Uterus (tissue), 4 donors: Measurements from ENCODE around the gene SPRY2. TPM values are rescaled to one million over a fixed set of nuclear protein-coding genes. Genes with fewer than 3 reads are reported as not detected.

Experiments used
- DNase-seq, 2 donors: peaks; one replicate each; pipeline ENCODE4 v3.0.0-alpha.2; 2019 to 2020
- H3K27ac ChIP-seq, 2 donors: fragments of 200-600 bp; sonication (generic); 1 replicate in 1 of 2; 2 replicates in 1 of 2; pipeline ENCODE4 v1.5.1; 2016 to 2018
- H3K27me3 ChIP-seq, 2 donors: fragments of 200-600 bp; sonication (generic); one replicate each; pipeline ENCODE4 v1.5.1; 2018 to 2019; ENCODE audit warnings: control low read depth in 1 of 2
- H3K36me3 ChIP-seq, 2 donors: fragments of 200-600 bp; sonication (generic); one replicate each; pipeline ENCODE4 v1.5.1; 2019; ENCODE audit warnings: control low read depth in 1 of 2
- H3K4me1 ChIP-seq, 2 donors: fragments of 200-600 bp; sonication (generic); one replicate each; pipeline ENCODE4 v1.5.1; 2018 to 2019; ENCODE audit warnings: control low read depth in 1 of 2
- H3K4me3 ChIP-seq, 2 donors: fragments of 200-600 bp; sonication (generic); 1 replicate in 1 of 2; 2 replicates in 1 of 2; pipeline ENCODE4 v1.5.1; 2018 to 2019; ENCODE audit warnings: mild to moderate bottlenecking in 1 of 2
- H3K9me3 ChIP-seq, 2 donors: fragments of 200-600 bp; sonication (generic); one replicate each; pipeline ENCODE4 v1.5.1; 2019; ENCODE audit warnings: control low read depth in 1 of 2
- CTCF ChIP-seq, 4 experiments: fragments of 200-600 bp in 2 of 4; fragments of 450-650 bp in 2 of 4; sonication (generic) in 2 of 4; IDR thresholded peaks; one replicate each; pipeline ENCODE4 v1.5.1; 2016 to 2019; ENCODE audit warnings: antibody characterized with exemption in 4 of 4, mild to moderate bottlenecking in 2 of 4, moderate library complexity in 1 of 4
- POLR2A ChIP-seq, 2 donors: fragments of 450-650 bp; IDR thresholded peaks; one replicate each; pipeline ENCODE4 v1.6.1; 2016; ENCODE audit warnings: antibody characterized with exemption in 2 of 2, mild to moderate bottlenecking in 1 of 2, moderate library complexity in 1 of 2
- intact Hi-C: fragments of 100-400 bp; cut with DNase I; formaldehyde crosslinking; loops from one replicate; pipeline ENCODE4 v1.15.1; 2023; ENCODE audit warnings: low total_unique reads
- total RNA-seq, 4 donors: library from RNA; depleted of rRNA in 3 of 4; stranded (reverse); fragments of >200 nt in 3 of 4; gene quantifications; one replicate each; pipeline versions ENCODE4 v1.1.0 to v1.2.4, GENCODE V29; 2014 to 2023
- donor health status: DM: yes; HTN: yes; CAD: no.

The SPRY2 gene
- total RNA-seq, 4 donors from 2014 or later = 11.3 to 48.6 (median 45.6) TPM

DNA sequence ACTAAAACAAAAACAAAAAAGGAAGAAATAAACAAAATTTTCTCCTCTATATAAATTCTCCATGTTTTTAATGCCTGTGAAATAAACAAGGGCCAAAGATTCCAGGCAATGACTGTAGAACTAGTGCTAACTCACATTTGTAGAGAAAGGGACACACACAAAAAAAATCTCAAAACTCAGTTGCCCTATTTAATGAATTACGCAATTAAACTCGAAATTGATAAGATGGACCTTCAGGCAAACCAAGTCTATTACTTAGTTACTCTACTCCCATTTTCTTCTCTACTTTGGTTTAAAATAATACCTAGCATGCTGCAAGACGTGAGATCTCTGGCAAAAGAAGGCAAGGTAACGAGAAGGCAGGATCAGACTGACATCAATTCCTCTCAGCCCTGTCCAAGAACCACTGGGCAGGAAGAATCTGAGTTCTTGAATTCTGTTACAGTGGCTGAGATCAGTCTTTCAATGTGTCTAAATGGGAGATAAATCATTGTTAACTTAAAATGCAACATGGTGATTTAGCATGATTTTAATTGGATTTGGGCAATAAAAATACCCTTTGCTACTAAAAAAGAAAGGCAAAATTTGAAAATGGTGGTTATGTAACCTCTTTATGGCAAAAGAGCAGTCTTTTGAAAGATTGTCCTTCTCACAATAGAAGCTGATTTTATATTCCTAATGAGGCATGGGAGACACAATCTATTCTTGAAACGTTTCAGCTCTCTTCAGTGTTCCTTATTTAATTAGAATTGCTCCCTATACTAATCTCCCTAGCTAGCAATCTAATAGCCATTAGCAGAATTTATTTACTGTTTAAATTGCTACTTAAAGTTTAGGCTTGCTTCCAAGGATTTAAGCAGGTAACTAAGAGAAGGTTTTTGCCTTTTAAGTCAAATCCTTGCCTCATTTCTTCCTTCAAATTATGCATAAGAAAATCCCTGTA lies 25.9 kb downstream of the SPRY2 start:
- H3K4me1 ChIP-seq = no peaks in the 10 kb centered on the region
- H3K9me3 ChIP-seq = no peaks in the 10 kb centered on the region
- TF ChIP-seq POLR2A (IDR thresholded peaks at IDR 0.05) (no peak), CTCF (IDR thresholded peaks at IDR 0.05) (no peak)
- H3K27ac ChIP-seq = no peak overlapping the region
- H3K36me3 ChIP-seq = no peaks in the 10 kb centered on the region
- intact Hi-C loops = no loop called here
- DNase-seq = no peak
- no peak overlapping the region for H3K4me3 ChIP-seq
- no peaks in the 10 kb centered on the region for H3K27me3 ChIP-seq

DNA sequence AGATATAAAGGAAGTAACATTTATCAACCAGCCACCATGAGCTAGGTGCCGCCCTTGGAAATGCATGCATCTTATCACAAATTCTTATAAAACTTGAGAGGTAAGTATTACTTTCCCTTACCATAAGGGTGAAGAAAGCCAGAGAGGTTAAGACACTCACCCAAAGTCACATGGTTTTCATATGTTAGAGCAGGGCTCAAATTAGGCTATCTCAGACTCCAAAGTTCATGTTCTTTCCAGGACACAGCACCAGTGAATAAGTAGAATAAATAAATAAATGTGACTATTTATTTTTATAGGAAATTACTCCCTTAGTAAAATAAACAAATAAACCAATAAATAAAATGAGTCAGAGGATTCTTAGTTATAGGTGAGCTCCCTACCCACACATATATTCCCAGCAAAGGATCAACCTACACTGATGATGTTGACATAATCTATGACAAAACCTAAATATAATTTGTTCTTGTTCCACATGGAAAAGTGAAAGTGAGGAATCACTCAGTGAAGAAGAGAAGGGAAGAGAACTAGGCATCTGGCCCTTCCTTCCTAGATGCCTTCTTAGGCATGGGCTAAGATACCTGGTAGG lies 27.2 kb downstream of the SPRY2 start:
- TF ChIP-seq CTCF (IDR thresholded peaks at IDR 0.05) (no peak), POLR2A (IDR thresholded peaks at IDR 0.05) (no peak)

DNA sequence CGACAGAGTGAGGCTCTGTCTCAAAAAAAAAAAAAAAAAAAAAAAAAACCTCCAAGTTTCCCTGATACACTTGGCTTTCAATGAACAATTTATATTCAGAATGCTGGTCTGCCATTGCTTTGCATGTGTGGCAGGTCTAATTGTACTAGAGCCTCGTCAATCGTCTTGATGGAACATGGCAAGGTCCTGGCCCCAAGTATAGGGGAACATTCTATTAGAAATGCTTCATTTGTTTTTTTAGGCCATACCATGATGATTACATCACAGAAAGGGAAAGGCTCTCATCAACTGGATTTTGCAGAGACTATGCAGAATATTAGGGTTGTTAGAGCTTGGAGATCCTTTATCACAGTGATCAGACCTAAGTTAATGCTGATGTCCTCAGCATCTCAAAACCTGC lies 28.0 kb downstream of the SPRY2 start:
- Histone ChIP-seq H3K36me3 (no peaks in the 10 kb centered on the region), H3K27ac (no peak overlapping the region), H3K27me3 (no peaks in the 10 kb centered on the region), H3K4me1 (no peaks in the 10 kb centered on the region), H3K4me3 (no peak overlapping the region), H3K9me3 (no peaks in the 10 kb centered on the region)
- DNase-seq = no peak
- intact Hi-C loops = no loop called here
- TF ChIP-seq CTCF (IDR thresholded peaks at IDR 0.05) (no peak), POLR2A (IDR thresholded peaks at IDR 0.05) (no peak)

More for the DNA sequence above, 27.2 kb downstream of the SPRY2 start:
- no peak for DNase-seq
- no peaks in the 10 kb centered on the region for H3K9me3 ChIP-seq
- H3K36me3 ChIP-seq = no peaks in the 10 kb centered on the region
- no peaks in the 10 kb centered on the region for H3K27me3 ChIP-seq
- intact Hi-C loops = no loop called here
- no peaks in the 10 kb centered on the region for H3K4me1 ChIP-seq
- no peak overlapping the region for H3K27ac ChIP-seq
- H3K4me3 ChIP-seq = no peak overlapping the region

DNA sequence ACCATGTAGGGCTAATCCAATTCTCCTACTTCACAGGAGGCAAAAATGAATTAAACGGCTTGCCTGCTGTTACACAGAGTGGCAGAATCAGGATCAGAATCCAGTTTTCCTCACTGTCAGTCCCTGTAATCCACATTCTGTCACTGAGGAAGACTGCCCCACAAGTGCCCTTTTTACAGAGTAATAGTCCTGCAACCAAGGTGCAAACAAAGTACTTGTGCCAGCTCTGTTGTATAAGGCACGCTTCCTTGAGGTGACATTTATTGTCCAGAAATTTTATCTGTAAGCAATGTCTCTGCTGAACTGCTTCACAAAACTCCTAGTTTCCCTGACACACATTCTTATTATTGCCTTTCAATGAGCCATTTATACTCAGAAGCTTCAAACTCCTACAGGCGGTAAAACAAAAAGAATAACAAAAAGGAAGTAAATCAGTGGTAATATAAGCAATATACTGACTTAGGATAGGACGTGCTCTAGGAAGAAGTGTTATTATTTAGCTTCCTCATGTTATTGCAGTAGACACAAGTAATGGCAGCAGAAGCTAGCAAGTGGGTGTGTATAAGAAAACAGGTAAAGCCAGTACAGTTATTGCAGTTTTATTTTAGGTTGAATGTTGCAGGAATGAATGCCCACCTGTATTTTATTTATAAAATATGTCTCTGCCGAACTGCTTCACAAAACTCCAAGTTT lies 28.8 kb downstream of the SPRY2 start:
- no peak for DNase-seq
- no peak overlapping the region for H3K4me3 ChIP-seq
- H3K27me3 ChIP-seq = no peaks in the 10 kb centered on the region
- H3K4me1 ChIP-seq = no peaks in the 10 kb centered on the region
- TF ChIP-seq CTCF (IDR thresholded peaks at IDR 0.05) = no peak
- TF ChIP-seq POLR2A (IDR thresholded peaks at IDR 0.05) = no peak
- H3K27ac ChIP-seq = no peak overlapping the region
- no peaks in the 10 kb centered on the region for H3K9me3 ChIP-seq
- no peaks in the 10 kb centered on the region for H3K36me3 ChIP-seq
- intact Hi-C loops = no loop called here

DNA sequence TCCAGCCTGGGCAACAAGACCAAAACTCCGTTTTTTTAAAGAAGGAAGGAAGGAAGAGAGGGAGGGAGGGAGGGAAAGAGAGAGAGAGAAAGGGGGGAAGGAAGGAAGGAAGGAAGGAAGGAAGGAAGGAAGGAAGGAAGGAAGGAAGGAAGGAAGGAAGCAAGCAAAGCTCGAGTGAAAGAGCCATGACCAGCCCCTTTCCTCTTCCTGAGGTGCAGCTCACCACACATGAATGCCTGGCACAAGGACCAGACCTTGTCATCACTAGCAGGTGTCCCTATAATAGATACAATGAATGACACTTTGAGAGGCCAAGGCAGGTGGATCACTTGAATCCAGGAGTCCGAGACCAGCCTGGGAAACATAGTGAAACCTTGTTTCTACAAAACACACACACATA lies 31.0 kb downstream of the SPRY2 start:
- no peak for DNase-seq
- H3K9me3 ChIP-seq = no peaks in the 10 kb centered on the region
- intact Hi-C loops = no loop called here
- no peaks in the 10 kb centered on the region for H3K36me3 ChIP-seq
- no peak overlapping the region for H3K27ac ChIP-seq
- H3K4me3 ChIP-seq = no peak overlapping the region
- H3K4me1 ChIP-seq = no peaks in the 10 kb centered on the region
- H3K27me3 ChIP-seq = no peaks in the 10 kb centered on the region
- TF ChIP-seq CTCF (IDR thresholded peaks at IDR 0.05) (no peak), POLR2A (IDR thresholded peaks at IDR 0.05) (no peak)
